ENCODE results near the gene CAB39. TPM values are rescaled to one million over a fixed set of nuclear protein-coding genes. Genes with fewer than 3 reads are reported as not detected.

Gene CAB39
- total RNA-seq, 1 experiment from 2014 or later = 52.5 TPM

GRCh38 chr2:230692760-230693159 lies 19.9 kb upstream of the CAB39 start:
- H2AFZ ChIP-seq (ENCODE audit: low read length) = no peak overlapping the region
- no peaks in the 10 kb centered on the region for H3K9me2 ChIP-seq (replicated peaks; ENCODE audit: low read length)
- H3K9me3 ChIP-seq (ENCODE audit: low read length) = no peaks in the 10 kb centered on the region
- DNase-seq (peak; percentile 59), ATAC-seq (no peak)
- no peaks in the 10 kb centered on the region for H4K20me1 ChIP-seq (ENCODE audit: low read length)
- no peaks in the 10 kb centered on the region for H3K79me2 ChIP-seq (ENCODE audit: low read length)
- TF ChIP-seq CTCF (conservative IDR thresholded peaks at IDR 0.05; ENCODE audit: low read depth, low read length) (no peak), EZH2phosphoT487 (IDR thresholded peaks at IDR 0.05; ENCODE audit: borderline replicate concordance, low read length) (no peak), EZH2 (IDR thresholded peaks at IDR 0.05; ENCODE audit: low read length, unreplicated experiment) (no peak)
- H3K9ac ChIP-seq (ENCODE audit: low read length) = no peak overlapping the region
- H3K27me3 ChIP-seq (ENCODE audit: low read length) = no peaks in the 10 kb centered on the region
- POLR2A ChIA-PET (ENCODE audit: unreplicated experiment) = interaction anchor here (0.6 kb wide), 1 partner anchor 178 kb away, joined by 5 read pairs; no protein-coding TSS in a partner anchor
- no peak overlapping the region for H3K4me3 ChIP-seq (ENCODE audit: low read length)
- H3K36me3 ChIP-seq (ENCODE audit: low read depth, low read length) = no peaks in the 10 kb centered on the region
- no peak overlapping the region for H3K27ac ChIP-seq (ENCODE audit: low read length)
- H3F3A ChIP-seq (ENCODE audit: low read length, unreplicated experiment) = no peaks in the 10 kb centered on the region
- no peak overlapping the region for H3K4me2 ChIP-seq (ENCODE audit: low read length)
- peaks cover 60% of the 10 kb centered on the region for H3K4me1 ChIP-seq (ENCODE audit: insufficient read depth, low read length)
- CTCF ChIA-PET = no interaction called here
- BruUV-seq (replicated peaks) = no TSS peak
- intact Hi-C loops (cut with micrococcal nuclease) = no loop called here

DNA sequence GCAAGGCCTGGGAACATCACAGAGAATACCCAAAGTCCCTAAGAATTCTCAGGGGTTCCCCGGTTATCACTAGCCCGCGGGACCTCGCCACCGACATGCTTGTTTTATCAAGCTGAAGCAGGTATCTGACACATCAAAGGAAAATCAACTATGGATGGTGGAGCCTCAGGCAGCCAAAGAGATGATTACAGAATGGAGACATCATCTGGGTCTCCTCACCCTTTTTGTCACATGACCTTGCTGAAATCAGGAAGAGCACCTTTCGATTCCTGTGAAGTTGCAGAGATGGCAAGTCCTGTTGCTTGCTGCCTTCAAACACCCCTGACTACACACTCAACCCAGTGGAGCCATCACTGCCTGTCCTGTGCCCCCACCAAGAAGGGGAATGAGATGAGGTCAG lies 19.2 kb upstream of the CAB39 start:
- no peak overlapping the region for H3K9ac ChIP-seq (ENCODE audit: low read length)
- no peaks in the 10 kb centered on the region for H3K27me3 ChIP-seq (ENCODE audit: low read length)
- no peaks in the 10 kb centered on the region for H3K9me3 ChIP-seq (ENCODE audit: low read length)
- H2AFZ ChIP-seq (ENCODE audit: low read length) = no peak overlapping the region
- H3F3A ChIP-seq (ENCODE audit: low read length, unreplicated experiment) = no peaks in the 10 kb centered on the region
- ATAC-seq (no peak), DNase-seq (no peak)
- H4K20me1 ChIP-seq (ENCODE audit: low read length) = no peaks in the 10 kb centered on the region
- no peaks in the 10 kb centered on the region for H3K9me2 ChIP-seq (replicated peaks; ENCODE audit: low read length)
- peaks cover 53% of the 10 kb centered on the region for H3K4me1 ChIP-seq (ENCODE audit: insufficient read depth, low read length)
- H3K36me3 ChIP-seq (ENCODE audit: low read depth, low read length) = no peaks in the 10 kb centered on the region
- intact Hi-C loops (cut with micrococcal nuclease) = no loop called here
- no peak overlapping the region for H3K27ac ChIP-seq (ENCODE audit: low read length)
- no peaks in the 10 kb centered on the region for H3K79me2 ChIP-seq (ENCODE audit: low read length)
- TF ChIP-seq EZH2phosphoT487 (IDR thresholded peaks at IDR 0.05; ENCODE audit: borderline replicate concordance, low read length) (no peak), CTCF (conservative IDR thresholded peaks at IDR 0.05; ENCODE audit: low read depth, low read length) (no peak), EZH2 (IDR thresholded peaks at IDR 0.05; ENCODE audit: low read length, unreplicated experiment) (no peak)
- BruUV-seq (replicated peaks) = no TSS peak
- no peak overlapping the region for H3K4me3 ChIP-seq (ENCODE audit: low read length)
- CTCF ChIA-PET = no interaction called here
- H3K4me2 ChIP-seq (ENCODE audit: low read length) = no peak overlapping the region
- POLR2A ChIA-PET (ENCODE audit: unreplicated experiment) = interaction anchor here (0.6 kb wide), 1 partner anchor 178 kb away, joined by 5 read pairs; no protein-coding TSS in a partner anchor

DNA sequence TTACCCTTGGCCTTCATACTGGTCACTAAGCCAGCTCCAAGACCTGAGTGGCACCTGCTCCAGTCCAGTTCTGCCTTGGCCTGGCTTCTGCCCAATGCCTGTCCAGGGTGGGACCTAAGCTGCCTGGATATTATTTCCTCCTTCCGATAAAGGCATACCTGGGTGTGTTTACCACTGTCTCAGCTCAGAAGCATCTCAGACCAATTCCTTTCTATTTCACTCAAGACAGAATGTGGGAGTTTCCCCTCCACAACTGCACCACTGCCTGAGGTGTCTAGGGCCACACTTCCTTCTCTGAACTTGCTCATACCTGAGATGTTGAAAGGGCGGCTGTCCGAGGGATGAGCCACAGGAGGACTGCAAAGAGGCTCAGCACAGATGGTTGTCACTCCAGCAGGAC lies 18.4 kb upstream of the CAB39 start:
- BruUV-seq (replicated peaks) = no TSS peak
- H3K4me1 ChIP-seq (ENCODE audit: insufficient read depth, low read length) = peaks cover 48% of the 10 kb centered on the region
- no peaks in the 10 kb centered on the region for H3K79me2 ChIP-seq (ENCODE audit: low read length)
- no peaks in the 10 kb centered on the region for H3K36me3 ChIP-seq (ENCODE audit: low read depth, low read length)
- no peak overlapping the region for H3K4me3 ChIP-seq (ENCODE audit: low read length)
- no peak overlapping the region for H3K4me2 ChIP-seq (ENCODE audit: low read length)
- H3K27ac ChIP-seq (ENCODE audit: low read length) = no peak overlapping the region; the same call in 1 of the 2 replicates
- TF ChIP-seq EZH2phosphoT487 (IDR thresholded peaks at IDR 0.05; ENCODE audit: borderline replicate concordance, low read length) (no peak), EZH2 (IDR thresholded peaks at IDR 0.05; ENCODE audit: low read length, unreplicated experiment) (no peak), CTCF (conservative IDR thresholded peaks at IDR 0.05; ENCODE audit: low read depth, low read length) (no peak)
- no peaks in the 10 kb centered on the region for H3K27me3 ChIP-seq (ENCODE audit: low read length)
- H2AFZ ChIP-seq (ENCODE audit: low read length) = 0 out of 2 replicates have a peak overlapping the region, but pooled peaks have one; percentile 15
- no peaks in the 10 kb centered on the region for H3K9me2 ChIP-seq (replicated peaks; ENCODE audit: low read length)
- no peaks in the 10 kb centered on the region for H4K20me1 ChIP-seq (ENCODE audit: low read length)
- H3F3A ChIP-seq (ENCODE audit: low read length, unreplicated experiment) = no peaks in the 10 kb centered on the region
- intact Hi-C loops (cut with micrococcal nuclease) = no loop called here
- ChIA-PET POLR2A (ENCODE audit: unreplicated experiment) (no interaction called here), CTCF (no interaction called here)
- DNase-seq = peak; percentile 58
- H3K9me3 ChIP-seq (ENCODE audit: low read length) = no peaks in the 10 kb centered on the region
- no peak overlapping the region for H3K9ac ChIP-seq (ENCODE audit: low read length)
- ATAC-seq = peak; percentile 27; the same call in 1 of the 2 replicates

Measured in PC-3 (cell line).